ENCODE results near the gene THSD4.

The THSD4 gene

DNA sequence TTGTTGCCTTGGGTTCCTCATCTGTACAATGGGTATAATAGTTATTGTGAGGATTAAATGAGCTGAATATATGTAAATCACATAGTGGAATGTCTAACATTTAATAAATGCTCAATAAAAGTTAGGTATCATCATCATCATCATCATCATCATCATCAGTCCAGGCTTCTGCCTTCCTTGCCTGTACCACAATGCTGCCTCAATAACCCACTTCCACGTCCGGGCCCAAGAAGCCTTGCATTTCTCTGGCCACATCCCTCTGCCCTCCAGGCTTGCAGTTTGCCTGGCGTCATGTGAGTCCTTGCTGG, 137.4 kb downstream of the THSD4 start:
- no peaks in the 10 kb centered on the region for H3K79me2 ChIP-seq (ENCODE audit: control insufficient read depth, low read length)
- no peaks in the 10 kb centered on the region for H3K9me3 ChIP-seq (ENCODE audit: control insufficient read depth, insufficient read depth, low read length)
- no peak overlapping the region for H3K4me3 ChIP-seq (ENCODE audit: low read length)
- TF ChIP-seq, protein P1, sequence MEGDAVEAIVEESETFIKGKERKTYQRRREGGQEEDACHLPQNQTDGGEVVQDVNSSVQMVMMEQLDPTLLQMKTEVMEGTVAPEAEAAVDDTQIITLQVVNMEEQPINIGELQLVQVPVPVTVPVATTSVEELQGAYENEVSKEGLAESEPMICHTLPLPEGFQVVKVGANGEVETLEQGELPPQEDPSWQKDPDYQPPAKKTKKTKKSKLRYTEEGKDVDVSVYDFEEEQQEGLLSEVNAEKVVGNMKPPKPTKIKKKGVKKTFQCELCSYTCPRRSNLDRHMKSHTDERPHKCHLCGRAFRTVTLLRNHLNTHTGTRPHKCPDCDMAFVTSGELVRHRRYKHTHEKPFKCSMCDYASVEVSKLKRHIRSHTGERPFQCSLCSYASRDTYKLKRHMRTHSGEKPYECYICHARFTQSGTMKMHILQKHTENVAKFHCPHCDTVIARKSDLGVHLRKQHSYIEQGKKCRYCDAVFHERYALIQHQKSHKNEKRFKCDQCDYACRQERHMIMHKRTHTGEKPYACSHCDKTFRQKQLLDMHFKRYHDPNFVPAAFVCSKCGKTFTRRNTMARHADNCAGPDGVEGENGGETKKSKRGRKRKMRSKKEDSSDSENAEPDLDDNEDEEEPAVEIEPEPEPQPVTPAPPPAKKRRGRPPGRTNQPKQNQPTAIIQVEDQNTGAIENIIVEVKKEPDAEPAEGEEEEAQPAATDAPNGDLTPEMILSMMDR (IDR thresholded peaks at IDR 0.05; ENCODE audit: low read depth, low read length, poor library complexity, severe bottlenecking), result no peak
- H3F3A ChIP-seq (ENCODE audit: control insufficient read depth, insufficient read depth), result no peaks in the 10 kb centered on the region
- H4K20me1 ChIP-seq (ENCODE audit: control insufficient read depth, insufficient read depth, low read depth, low read length), result no peaks in the 10 kb centered on the region
- no peak overlapping the region for H3K27ac ChIP-seq (ENCODE audit: low read depth, low read length)
- no peaks in the 10 kb centered on the region for H3K27me3 ChIP-seq (ENCODE audit: control insufficient read depth, low read length)
- H3K36me3 ChIP-seq (ENCODE audit: control insufficient read depth, low read length), result no peaks in the 10 kb centered on the region
- H3K9me2 ChIP-seq (replicated peaks; ENCODE audit: control insufficient read depth, low read length), result no peaks in the 10 kb centered on the region
- no peak overlapping the region for H3K4me2 ChIP-seq (ENCODE audit: low read length)
- H3K4me1 ChIP-seq (ENCODE audit: control insufficient read depth, low read length), result no peaks in the 10 kb centered on the region

DNA sequence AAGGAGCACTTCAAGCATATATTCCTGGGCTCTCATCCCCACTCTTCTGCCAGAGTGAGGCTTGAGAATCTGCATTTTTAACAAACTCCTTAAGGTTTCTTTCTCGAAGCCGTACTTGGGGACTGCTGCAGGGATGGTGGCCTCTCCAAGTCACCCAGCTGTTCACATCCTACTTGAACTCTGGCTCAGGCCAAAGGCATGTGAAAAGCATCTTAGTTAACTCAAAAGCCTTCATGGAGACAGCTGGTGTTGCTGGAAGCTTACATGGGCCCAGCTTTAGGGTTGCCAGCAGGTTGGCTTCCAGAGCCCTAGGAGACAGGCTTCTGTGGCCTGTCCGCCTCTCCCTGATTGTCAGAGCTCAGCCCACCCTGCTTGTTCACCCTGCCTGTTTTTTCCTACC, 139.2 kb downstream of the THSD4 start:
- H3K79me2 ChIP-seq (ENCODE audit: control insufficient read depth, low read length), result no peaks in the 10 kb centered on the region
- H3K9me2 ChIP-seq (replicated peaks; ENCODE audit: control insufficient read depth, low read length), result no peaks in the 10 kb centered on the region
- no peak for TF ChIP-seq EZH2phosphoT487 (IDR thresholded peaks at IDR 0.05; ENCODE audit: borderline replicate concordance, low read length)
- TF ChIP-seq, protein P1 (IDR thresholded peaks at IDR 0.05; ENCODE audit: low read depth, low read length, poor library complexity, severe bottlenecking), result no peak
- no peaks in the 10 kb centered on the region for H3K36me3 ChIP-seq (ENCODE audit: control insufficient read depth, low read length)
- no peak overlapping the region for H3K27ac ChIP-seq (ENCODE audit: low read depth, low read length)
- no peaks in the 10 kb centered on the region for H3K27me3 ChIP-seq (ENCODE audit: control insufficient read depth, low read length)
- no peaks in the 10 kb centered on the region for H3K4me1 ChIP-seq (ENCODE audit: control insufficient read depth, low read length)
- H4K20me1 ChIP-seq (ENCODE audit: control insufficient read depth, insufficient read depth, low read depth, low read length), result no peaks in the 10 kb centered on the region
- no peaks in the 10 kb centered on the region for H3F3A ChIP-seq (ENCODE audit: control insufficient read depth, insufficient read depth)
- no peak overlapping the region for H3K4me2 ChIP-seq (ENCODE audit: low read length)
- no peak overlapping the region for H3K4me3 ChIP-seq (ENCODE audit: low read length)
- H3K9me3 ChIP-seq (ENCODE audit: control insufficient read depth, insufficient read depth, low read length), result no peaks in the 10 kb centered on the region

DNA sequence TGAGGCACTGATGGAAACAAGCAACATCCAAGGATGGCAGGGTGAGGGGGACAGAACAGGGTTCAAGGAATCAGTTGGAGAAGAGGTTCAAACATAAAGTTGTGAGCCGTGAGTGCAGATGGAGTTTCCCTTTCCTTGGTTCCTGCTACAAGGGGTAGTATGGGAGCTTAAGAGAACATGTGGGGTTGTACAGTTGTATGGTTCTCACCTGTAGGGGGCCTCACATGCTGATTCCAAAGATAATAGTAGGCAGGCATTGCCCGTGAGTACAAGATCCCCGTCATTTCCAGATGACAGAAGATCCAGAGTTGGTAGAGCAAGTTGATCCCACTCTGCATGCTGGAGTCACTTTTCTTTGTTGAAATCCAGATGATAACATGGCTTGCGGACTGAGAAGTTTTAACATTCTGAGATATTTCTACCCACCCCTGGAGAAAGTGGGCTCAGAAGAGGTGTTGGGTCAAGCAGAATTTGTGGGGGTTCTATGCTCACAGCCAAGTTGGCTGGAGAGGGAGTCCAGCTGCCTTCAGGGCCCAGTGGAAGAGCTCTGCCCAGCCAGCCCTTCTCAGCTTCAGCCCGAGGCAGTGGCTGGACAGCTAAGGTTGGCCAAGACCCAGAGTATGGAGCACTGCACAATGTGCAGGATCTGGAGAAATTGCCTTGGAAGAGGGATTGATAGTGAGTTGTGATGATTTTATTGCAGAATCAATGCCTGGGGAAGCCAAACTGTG, 141.8 kb downstream of the THSD4 start:
- TF ChIP-seq, protein P1 (IDR thresholded peaks at IDR 0.05; ENCODE audit: low read depth, low read length, poor library complexity, severe bottlenecking), result peak; percentile 18
- no peak for TF ChIP-seq EZH2phosphoT487 (IDR thresholded peaks at IDR 0.05; ENCODE audit: borderline replicate concordance, low read length)
- Histone ChIP-seq H3K4me1 (ENCODE audit: control insufficient read depth, low read length) (no peaks in the 10 kb centered on the region), H3K27ac (ENCODE audit: low read depth, low read length) (no peak overlapping the region)

More for the DNA sequence above, 141.8 kb downstream of the THSD4 start:
- H3K9me2 ChIP-seq (replicated peaks; ENCODE audit: control insufficient read depth, low read length), result no peaks in the 10 kb centered on the region
- H4K20me1 ChIP-seq (ENCODE audit: control insufficient read depth, insufficient read depth, low read depth, low read length), result no peaks in the 10 kb centered on the region
- H3K79me2 ChIP-seq (ENCODE audit: control insufficient read depth, low read length), result no peaks in the 10 kb centered on the region
- no peaks in the 10 kb centered on the region for H3K9me3 ChIP-seq (ENCODE audit: control insufficient read depth, insufficient read depth, low read length)
- H3F3A ChIP-seq (ENCODE audit: control insufficient read depth, insufficient read depth), result no peaks in the 10 kb centered on the region
- H3K27me3 ChIP-seq (ENCODE audit: control insufficient read depth, low read length), result no peaks in the 10 kb centered on the region
- H3K4me2 ChIP-seq (ENCODE audit: low read length), result no peak overlapping the region
- no peaks in the 10 kb centered on the region for H3K36me3 ChIP-seq (ENCODE audit: control insufficient read depth, low read length)
- no peak overlapping the region for H3K4me3 ChIP-seq (ENCODE audit: low read length)
